HepG2 (cell line): ENCODE data around the gene DRC7. TPM values are rescaled to one million over a fixed set of nuclear protein-coding genes. Genes with fewer than 3 reads are reported as not detected.

Experiments
- CBX2 ChIP-seq, 2 experiments: fragments of 200-600 bp in 1 of 2; sonication (generic); formaldehyde crosslinking in 1 of 2; IDR thresholded peaks; 2 replicates each; pipeline versions ENCODE4 v1.7.0 to v1.8.1; 2018 to 2022; ENCODE audit warnings: low read depth in 2 of 2, low read length in 1 of 2, mild to moderate bottlenecking in 1 of 2, missing genetic modification reagents in 1 of 2
- FOXO1 ChIP-seq: sonication (generic); formaldehyde crosslinking; IDR thresholded peaks from 2 replicates; pipeline ENCODE4 v1.4.0; 2020; ENCODE audit warnings: missing genetic modification reagents
- FOXO4 ChIP-seq: sonication (generic); formaldehyde crosslinking; conservative IDR thresholded peaks from 2 replicates; pipeline ENCODE4 v1.8.1; 2023; ENCODE audit warnings: missing genetic modification reagents
- GATAD2A ChIP-seq: IDR thresholded peaks from 2 replicates; pipeline ENCODE4 v1.6.1; 2016
- JUND ChIP-seq: sonication (generic); formaldehyde crosslinking; IDR thresholded peaks from 2 replicates; pipeline ENCODE4 v1.8.0; 2022; ENCODE audit warnings: mild to moderate bottlenecking, missing genetic modification reagents
- LBX2 ChIP-seq: sonication (generic); formaldehyde crosslinking; IDR thresholded peaks from 2 replicates; pipeline ENCODE4 v1.5.0; 2020; ENCODE audit warnings: missing genetic modification reagents, mild to moderate bottlenecking, borderline replicate concordance
- NFIC ChIP-seq: IDR thresholded peaks from 2 replicates; pipeline ENCODE4 v1.6.1; 2012; ENCODE audit warnings: mild to moderate bottlenecking, low read length, inconsistent platforms
- NR3C1 ChIP-seq: sonication (generic); formaldehyde crosslinking; IDR thresholded peaks from 2 replicates; pipeline ENCODE4 v1.4.0; 2020; ENCODE audit warnings: missing genetic modification reagents
- PLSCR1 ChIP-seq: sonication (generic); formaldehyde crosslinking; IDR thresholded peaks from 2 replicates; pipeline ENCODE4 v1.5.0; 2020; ENCODE audit warnings: missing genetic modification reagents, mild to moderate bottlenecking, borderline replicate concordance
- POLR2AphosphoS5 ChIP-seq: IDR thresholded peaks from 2 replicates; pipeline ENCODE4 v1.6.1; 2012; ENCODE audit warnings: low read depth, low read length
- THYN1 ChIP-seq: sonication (generic); formaldehyde crosslinking; IDR thresholded peaks from 2 replicates; pipeline ENCODE4 v1.8.1; 2023; ENCODE audit warnings: low read depth, mild to moderate bottlenecking, moderate library complexity, missing genetic modification reagents, borderline replicate concordance
- TRAFD1 ChIP-seq: sonication (generic); formaldehyde crosslinking; IDR thresholded peaks from 2 replicates; pipeline ENCODE4 v1.5.1; 2020; ENCODE audit warnings: missing genetic modification reagents, mild to moderate bottlenecking, borderline replicate concordance
- ZBTB49 ChIP-seq: sonication (generic); formaldehyde crosslinking; IDR thresholded peaks from 2 replicates; pipeline ENCODE4 v1.4.0; 2020; ENCODE audit warnings: missing genetic modification reagents, borderline replicate concordance
- ZEB1 ChIP-seq: IDR thresholded peaks from 2 replicates; pipeline ENCODE4 v1.6.1; 2012; ENCODE audit warnings: mild to moderate bottlenecking, low read depth, inconsistent platforms; ENCODE audit not compliant: insufficient replicate concordance
- ZFP90 ChIP-seq: sonication (generic); formaldehyde crosslinking; IDR thresholded peaks from 2 replicates; pipeline ENCODE4 v1.8.0; 2022; ENCODE audit warnings: missing genetic modification reagents, mild to moderate bottlenecking, inconsistent platforms, borderline replicate concordance
- ZNF225 ChIP-seq: sonication (generic); formaldehyde crosslinking; IDR thresholded peaks from 2 replicates; pipeline ENCODE4 v1.4.0; 2020; ENCODE audit warnings: mild to moderate bottlenecking, missing genetic modification reagents
- ZNF263 ChIP-seq: sonication (generic); formaldehyde crosslinking; IDR thresholded peaks from 2 replicates; pipeline ENCODE4 v1.4.0; 2020; ENCODE audit warnings: missing genetic modification reagents
- ZNF496 ChIP-seq: sonication (generic); formaldehyde crosslinking; IDR thresholded peaks from 2 replicates; pipeline ENCODE4 v1.8.1; 2023; ENCODE audit warnings: mild to moderate bottlenecking, moderate library complexity, missing genetic modification reagents; ENCODE audit not compliant: insufficient replicate concordance
- ZNF550 ChIP-seq: sonication (generic); formaldehyde crosslinking; IDR thresholded peaks from 2 replicates; pipeline ENCODE4 v1.4.0; 2020; ENCODE audit warnings: mild to moderate bottlenecking, missing genetic modification reagents, borderline replicate concordance
- ZNF576 ChIP-seq: sonication (generic); formaldehyde crosslinking; IDR thresholded peaks from 2 replicates; pipeline ENCODE4 v1.4.0; 2020; ENCODE audit warnings: mild to moderate bottlenecking, missing genetic modification reagents
- ZNF644 ChIP-seq: IDR thresholded peaks from 2 replicates; pipeline ENCODE4 v1.6.1; 2016; ENCODE audit warnings: low read depth
- ZNF678 ChIP-seq: sonication (generic); formaldehyde crosslinking; IDR thresholded peaks from 2 replicates; pipeline ENCODE4 v1.4.0; 2020; ENCODE audit warnings: mild to moderate bottlenecking, missing genetic modification reagents
- polyA plus RNA-seq, 8 experiments: library from polyadenylated mRNA; depleted of rRNA in 3 of 8; stranded (reverse) in 7 of 8; unstranded in 1 of 8; fragments of >200 nt; fragmentation: Illumina TruSeq in 4 of 8; extraction: Trizol in 4 of 8; gene quantifications; 2 replicates each; pipeline versions ENCODE4 v1.2.1 to v1.2.3, GENCODE V29; 2011 to 2016; ENCODE audit warnings: low read depth in 4 of 8, missing spikeins in 1 of 8, mixed read lengths in 1 of 8; ENCODE audit not compliant: insufficient read depth in 1 of 8
- total RNA-seq, 5 experiments: library from RNA; depleted of rRNA; stranded (reverse); fragments of >200 nt; fragmentation: Illumina TruSeq; extraction: Trizol; gene quantifications; 2 replicates each; pipeline ENCODE4 v1.2.3, GENCODE V29; 2016; ENCODE audit warnings: low read depth in 1 of 5

DRC7 gene
- total and polyA plus RNA-seq, 2 of the 13 experiments (the other 11 are each of a cell fraction or from before 2014, with no cell fraction given), result 2.7 to 3.4 TPM

- TF ChIP-seq THYN1 (CRISPR knock-in tag), result no peak
- TF ChIP-seq FOXO4, result no peak
- TF ChIP-seq NFIC, result no peak
- no peak for TF ChIP-seq ZNF496
- peak; percentile 72 for TF ChIP-seq TRAFD1
- TF ChIP-seq ZNF678 (CRISPR knock-in tag), result no peak; the same call in 1 of the 2 replicates
- no peak; the same call in 1 of the 2 replicates for TF ChIP-seq JUND
- no peak for TF ChIP-seq ZBTB49 (CRISPR knock-in tag)
- TF ChIP-seq NR3C1, result no peak
- no peak for TF ChIP-seq ZFP90 (CRISPR knock-in tag)
- no peak for TF ChIP-seq PLSCR1 (CRISPR knock-in tag)
- peak; percentile 96 for TF ChIP-seq ZNF263
- TF ChIP-seq FOXO1, result peak; percentile 50
- TF ChIP-seq GATAD2A (CRISPR knock-in tag), result peak; percentile 97
- TF ChIP-seq ZNF225 (CRISPR knock-in tag), result no peak; the same call in 1 of the 2 replicates
- no peak for TF ChIP-seq ZNF576
- TF ChIP-seq LBX2 (CRISPR knock-in tag), result peak; percentile 65; the same call in 1 of the 2 replicates
- TF ChIP-seq CBX2 (IDR thresholded peaks at IDR 0.05; ENCODE audit: low read depth, low read length), result no peak
- no peak for TF ChIP-seq CBX2 (CRISPR knock-in tag; IDR thresholded peaks at IDR 0.05; ENCODE audit: low read depth)
- TF ChIP-seq ZEB1, result peak; percentile 75
- peak; percentile 56; the same call in 1 of the 2 replicates for TF ChIP-seq ZNF644
- peak; percentile 51 for TF ChIP-seq POLR2AphosphoS5
- no peak for TF ChIP-seq ZNF550
These were observed 26.9 kb upstream of the DRC7 start (continued) for GRCh38 chr16:57667526-57668262.
